A673 (cell line): ENCODE measurements around the gene MAN2A2. TPM values are rescaled to one million over a fixed set of nuclear protein-coding genes. Genes with fewer than 3 reads are reported as not detected.
A peak's percentile ranks its signal among the peaks of the same experiment; 100 is the strongest.

ENCODE experiments used
- BruUV-seq: library from RNA; stranded (reverse); fragments of 400-500 nt; replicated peaks from 2 replicates; lab custom pipeline; 2021; lab: Mats Ljungman, UMichigan
- CTCF ChIA-PET: fragments of 300-600 bp; sonication (Branson Sonifier 250); formaldehyde crosslinking; loops from one replicate; lab custom pipeline; 2022; ENCODE audit warnings: antibody characterized with exemption; lab: Charles Lee
- POLR2A ChIA-PET: fragments of 300-600 bp; sonication (Branson Sonifier 250); formaldehyde crosslinking; loops from one replicate; lab custom pipeline; 2022; ENCODE audit warnings: antibody characterized with exemption; ENCODE audit not compliant: low non-redundant PET; lab: Charles Lee
- DNase-seq: peaks from one replicate; pipeline ENCODE4 v3.0.0-alpha.2; 2015; ENCODE audit warnings: low spot score
- H3K27ac ChIP-seq: fragments of 200-600 bp; sonication (generic); 2 replicates; pipeline ENCODE4 v1.5.1; 2016; ENCODE audit warnings: mixed run types, low read depth, mild to moderate bottlenecking, mixed read lengths, antibody characterized with exemption, low read length; ENCODE audit not compliant: poor library complexity, severe bottlenecking
- H3K27me3 ChIP-seq: fragments of 200-600 bp; sonication (generic); replicated peaks from 2 replicates; pipeline ENCODE4 v1.6.1; 2017; ENCODE audit warnings: mixed run types, low read depth, mild to moderate bottlenecking, mixed read lengths, antibody characterized with exemption, low read length; ENCODE audit not compliant: insufficient read depth, poor library complexity
- H3K36me3 ChIP-seq: fragments of 200-600 bp; sonication (generic); 2 replicates; pipeline ENCODE4 v1.6.1; 2016; ENCODE audit warnings: mixed run types, mild to moderate bottlenecking, mixed read lengths, antibody characterized with exemption, low read length; ENCODE audit not compliant: insufficient read depth, poor library complexity, severe bottlenecking
- H3K4me1 ChIP-seq: fragments of 200-600 bp; sonication (generic); 2 replicates; pipeline ENCODE4 v1.6.1; 2017; ENCODE audit warnings: mixed run types, mild to moderate bottlenecking, mixed read lengths, antibody characterized with exemption, low read length; ENCODE audit not compliant: insufficient read depth, poor library complexity, severe bottlenecking
- H3K4me3 ChIP-seq: fragments of 200-600 bp; sonication (generic); 2 replicates; pipeline ENCODE4 v1.5.1; 2016; ENCODE audit warnings: low read depth, mixed run types, mild to moderate bottlenecking, mixed read lengths, low read length; ENCODE audit not compliant: poor library complexity, severe bottlenecking
- H3K9me3 ChIP-seq: fragments of 200-600 bp; sonication (generic); 2 replicates; pipeline ENCODE4 v1.6.1; 2016; ENCODE audit warnings: mixed run types, low read depth, mild to moderate bottlenecking, mixed read lengths, antibody characterized with exemption, low read length; ENCODE audit not compliant: poor library complexity, severe bottlenecking
- CTCF ChIP-seq: fragments of 300-800, 200-600 bp; sonication (generic); conservative IDR thresholded peaks from 2 replicates; pipeline ENCODE4 v1.5.1; 2017; ENCODE audit warnings: low read depth, mild to moderate bottlenecking, antibody characterized with exemption, low read length, moderate library complexity, mixed read lengths
- EZH2 ChIP-seq: fragments of 200-600 bp; sonication (generic); IDR thresholded peaks from 2 replicates; pipeline ENCODE4 v1.6.1; 2017; ENCODE audit warnings: borderline replicate concordance, low read depth, mild to moderate bottlenecking, mixed read lengths, antibody characterized with exemption, low read length; ENCODE audit not compliant: poor library complexity, severe bottlenecking
- intact Hi-C: fragments of 100-400 bp; cut with micrococcal nuclease; formaldehyde crosslinking; loops from one replicate; pipeline ENCODE4 v1.10.0; 2022; ENCODE audit not compliant: unreplicated experiment
- total RNA-seq: library from RNA; stranded (reverse); gene quantifications from 2 replicates; pipeline ENCODE4 v1.2.3, GENCODE V29; 2021

The MAN2A2 gene
- total RNA-seq, 1 experiment from 2014 or later: 75.7 TPM

- H3K27ac ChIP-seq: peak overlapping the region; percentile 90
- H3K27me3 ChIP-seq: no peaks in the 10 kb centered on the region
- ChIA-PET CTCF (no interaction called here), POLR2A (no interaction called here)
- no peaks in the 10 kb centered on the region for H3K9me3 ChIP-seq
- BruUV-seq: no TSS peak
- TF ChIP-seq EZH2: no peak
- TF ChIP-seq CTCF: no peak
- no peak overlapping the region for H3K4me3 ChIP-seq
- no peak for DNase-seq
- intact Hi-C loops: no loop called here
- peaks cover 45% of the 10 kb centered on the region for H3K4me1 ChIP-seq
- no peaks in the 10 kb centered on the region for H3K36me3 ChIP-seq
These were observed 34.0 kb upstream of the MAN2A2 start for GRCh38 chr15:90869140-90869541.

- H3K4me3 ChIP-seq: no peak overlapping the region
- TF ChIP-seq CTCF (no peak), EZH2 (no peak)
- H3K9me3 ChIP-seq: no peaks in the 10 kb centered on the region
- H3K27me3 ChIP-seq: no peaks in the 10 kb centered on the region
- CTCF ChIA-PET: interaction anchor here (1.1 kb wide), 1 partner anchor 62 kb away, joined by 3 read pairs; no protein-coding TSS in a partner anchor
- intact Hi-C loops: loop anchor here (2.0 to 5.0 kb wide), 2 partner anchors 31 to 207 kb away; no protein-coding TSS in a partner anchor
- H3K36me3 ChIP-seq: no peaks in the 10 kb centered on the region
- BruUV-seq: no TSS peak
- peaks cover 45% of the 10 kb centered on the region for H3K4me1 ChIP-seq
- H3K27ac ChIP-seq: peak overlapping the region; percentile 90
- POLR2A ChIA-PET: interaction anchor here (0.6 kb wide), 1 partner anchor 775 kb away, joined by 5 read pairs; no protein-coding TSS in a partner anchor
- DNase-seq: peak; percentile 94
These were observed 33.3 kb upstream of the MAN2A2 start for GRCh38 chr15:90869601-90870353.

GRCh38 chr15:90870354-90871138 lies 32.6 kb upstream of the MAN2A2 start:
- intact Hi-C loops: loop anchor here (2.0 to 5.0 kb wide), 2 partner anchors 32 to 208 kb away; no protein-coding TSS in a partner anchor
- no peaks in the 10 kb centered on the region for H3K27me3 ChIP-seq
- no peak for TF ChIP-seq EZH2
- no peak for TF ChIP-seq CTCF
- ChIA-PET CTCF (interaction anchor here (0.6 to 1.1 kb wide), 2 partner anchors 61 to 1134 kb away, joined by 3 to 4 read pairs; no protein-coding TSS in a partner anchor), POLR2A (no interaction called here)
- no peaks in the 10 kb centered on the region for H3K9me3 ChIP-seq
- peak; percentile 63 for DNase-seq
- H3K4me3 ChIP-seq: peak overlapping the region; percentile 86
- peaks cover 45% of the 10 kb centered on the region for H3K4me1 ChIP-seq
- peak overlapping the region; percentile 90 for H3K27ac ChIP-seq
- BruUV-seq: TSS peak; percentile 65
- H3K36me3 ChIP-seq: no peaks in the 10 kb centered on the region
